Right lobe of liver (tissue), 6 donors: ENCODE measurements around the gene SERINC2. TPM values are rescaled to one million over a fixed set of nuclear protein-coding genes. Genes with fewer than 3 reads are reported as not detected.
A peak's percentile ranks its signal among the peaks of the same experiment; 100 is the strongest.
"Not testable (repeated sequence)": the region's sequence is repeated elsewhere in the genome, so short reads cannot be mapped to it uniquely, and the experiment has no call there.

Experiments
- ATAC-seq, 4 donors: fragments of 200-7000 bp; cut with Tn5 transposase; one replicate each; pipeline ENCODE4 v1.9.1; 2020; ENCODE audit warnings: mild to moderate bottlenecking in 4 of 4, moderate library complexity in 4 of 4
- DNase-seq, 3 donors: peaks; one replicate each; pipeline ENCODE4 v3.0.0-alpha.2; 2020
- H3K27ac ChIP-seq, 3 donors: fragments of 200-600 bp; one replicate each; pipeline ENCODE4 v1.8.0; 2022
- H3K27me3 ChIP-seq, 2 donors: fragments of 200-600 bp; one replicate each; pipeline ENCODE4 v1.8.0; 2022
- H3K36me3 ChIP-seq, 4 donors: fragments of 200-600 bp; sonication (generic) in 1 of 4; one replicate each; pipeline versions ENCODE4 v1.5.1 to v1.8.0; 2017 to 2022; ENCODE audit warnings: control low read depth in 1 of 4
- H3K4me1 ChIP-seq, 4 donors: fragments of 200-600 bp; sonication (generic) in 1 of 4; one replicate each; pipeline versions ENCODE4 v1.5.1 to v1.8.0; 2017 to 2022; ENCODE audit warnings: control low read depth in 1 of 4
- H3K4me3 ChIP-seq, 3 donors: fragments of 200-600 bp; one replicate each; pipeline ENCODE4 v1.8.0; 2022
- H3K9me3 ChIP-seq, 4 donors: fragments of 200-600 bp; sonication (generic) in 1 of 4; one replicate each; pipeline versions ENCODE4 v1.5.1 to v1.8.0; 2017 to 2022; ENCODE audit warnings: control low read depth in 1 of 4
- POLR2A ChIP-seq: fragments of 450-650 bp; IDR thresholded peaks from one replicate; pipeline ENCODE4 v1.6.1; 2017; ENCODE audit warnings: antibody characterized with exemption, mild to moderate bottlenecking
- WGBS: methylation state at CpG from one replicate; pipeline ENCODE4 v1.1.6; 2018; ENCODE audit warnings: low coverage, low lambda C conversion rate; ENCODE audit not compliant: insufficient coverage; ENCODE audit errors: missing lambda C conversion rate; 5-methylcytosine and 5-hydroxymethylcytosine counted together
- intact Hi-C, 2 donors: fragments of 100-400 bp; cut with DNase I; formaldehyde crosslinking; loops; one replicate each; pipeline versions ENCODE4 v1.11.2 to v1.14.1; 2022
- total RNA-seq, 6 experiments: library from RNA; depleted of rRNA in 2 of 6; stranded (reverse); fragments of >200 nt in 2 of 6; fragmentation: NEBNext Ultra II Directional in 3 of 6; extraction: Animal tissue kit (Norgen Biotek cat#: 25700) in 3 of 6; gene quantifications; one replicate each; pipeline versions ENCODE4 v1.1.0 to v1.2.4, GENCODE V29; 2016 to 2023
- TF ChIP-seq, protein P1 (sequence below), 4 donors: fragments of 200-600 bp in 3 of 4; fragments of 450-650 bp in 1 of 4; IDR thresholded peaks; one replicate each; pipeline versions ENCODE4 v1.5.1 to v1.8.0; 2016 to 2022; ENCODE audit warnings: antibody characterized with exemption in 4 of 4, mild to moderate bottlenecking in 2 of 4
- donor health status: DM: no; HTN: yes; CAD: no.
- donor health status: DM: no; HTN: no; CAD: no.
- donor health status: DM: no; HTN: no; CAD: no.
- donor health status: DM: no; HTN: yes; CAD: no.
- donor health status: DM: no; HTN: yes; CAD: no.

The SERINC2 gene
- total RNA-seq, 6 experiments from 2014 or later: 59.7 to 117 (median 86.9) TPM

DNA sequence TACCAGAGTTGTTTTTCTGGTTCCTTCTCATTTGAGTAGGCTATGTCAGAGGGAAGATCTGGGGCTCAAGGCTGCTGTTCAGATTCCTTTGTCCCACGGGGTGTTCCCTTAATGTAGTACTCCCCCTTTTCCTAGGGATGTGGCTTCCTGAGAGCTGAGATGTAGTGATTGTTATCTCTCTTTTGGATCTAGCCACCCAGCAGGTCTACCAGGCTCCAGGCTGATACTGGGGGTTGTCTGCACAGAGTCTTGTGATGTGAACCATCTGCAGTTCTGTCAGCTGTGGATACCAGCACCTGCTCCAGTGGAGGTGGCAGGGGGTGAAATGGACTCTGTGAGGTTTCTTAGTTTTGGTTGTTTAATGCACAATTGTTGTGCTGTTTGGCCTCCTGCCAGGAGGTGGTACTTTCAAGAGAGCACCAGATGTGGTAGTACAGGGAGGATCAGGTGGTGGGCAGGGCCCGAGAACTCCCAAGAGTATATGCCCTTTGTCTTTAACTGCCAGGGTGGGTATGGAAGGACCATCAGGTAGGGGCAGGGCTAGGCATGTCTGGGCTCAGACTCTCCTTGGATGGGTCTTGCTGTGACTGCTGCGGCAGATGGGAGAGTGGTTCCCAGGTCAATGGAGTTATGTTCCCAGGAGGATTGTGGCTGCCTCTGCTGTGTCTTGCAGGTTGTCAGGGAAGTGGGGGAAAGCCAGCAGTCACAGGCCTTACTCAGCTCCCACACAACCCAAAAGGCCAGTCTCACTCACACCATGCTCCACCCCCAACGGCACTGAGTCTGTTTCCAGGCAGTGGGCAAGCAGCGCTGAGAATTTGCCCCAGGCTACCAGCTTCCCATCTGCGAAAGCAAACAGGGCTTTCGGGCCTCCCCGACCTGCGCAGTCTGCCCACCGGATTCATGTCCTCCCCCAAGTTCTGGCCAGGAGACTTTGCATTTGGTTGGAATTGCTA, 64.2 kb downstream of the SERINC2 start:
- Histone ChIP-seq H3K36me3 (no peaks in the 10 kb centered on the region), H3K27ac (no peak overlapping the region), H3K4me1 (peaks cover 0 to 6% (median 0%) of the 10 kb centered on the region in 4 donors), H3K4me3 (no peak overlapping the region), H3K27me3 (no peaks in the 10 kb centered on the region), H3K9me3 (no peaks in the 10 kb centered on the region)
- intact Hi-C loops: no loop called here
- no peak for TF ChIP-seq POLR2A
- TF ChIP-seq, protein P1, sequence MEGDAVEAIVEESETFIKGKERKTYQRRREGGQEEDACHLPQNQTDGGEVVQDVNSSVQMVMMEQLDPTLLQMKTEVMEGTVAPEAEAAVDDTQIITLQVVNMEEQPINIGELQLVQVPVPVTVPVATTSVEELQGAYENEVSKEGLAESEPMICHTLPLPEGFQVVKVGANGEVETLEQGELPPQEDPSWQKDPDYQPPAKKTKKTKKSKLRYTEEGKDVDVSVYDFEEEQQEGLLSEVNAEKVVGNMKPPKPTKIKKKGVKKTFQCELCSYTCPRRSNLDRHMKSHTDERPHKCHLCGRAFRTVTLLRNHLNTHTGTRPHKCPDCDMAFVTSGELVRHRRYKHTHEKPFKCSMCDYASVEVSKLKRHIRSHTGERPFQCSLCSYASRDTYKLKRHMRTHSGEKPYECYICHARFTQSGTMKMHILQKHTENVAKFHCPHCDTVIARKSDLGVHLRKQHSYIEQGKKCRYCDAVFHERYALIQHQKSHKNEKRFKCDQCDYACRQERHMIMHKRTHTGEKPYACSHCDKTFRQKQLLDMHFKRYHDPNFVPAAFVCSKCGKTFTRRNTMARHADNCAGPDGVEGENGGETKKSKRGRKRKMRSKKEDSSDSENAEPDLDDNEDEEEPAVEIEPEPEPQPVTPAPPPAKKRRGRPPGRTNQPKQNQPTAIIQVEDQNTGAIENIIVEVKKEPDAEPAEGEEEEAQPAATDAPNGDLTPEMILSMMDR (IDR thresholded peaks at IDR 0.05): no peak
- DNase-seq: no peak
- ATAC-seq: no peak
- WGBS: 60% methylated on average over 2 of the region's 10 CpGs

DNA sequence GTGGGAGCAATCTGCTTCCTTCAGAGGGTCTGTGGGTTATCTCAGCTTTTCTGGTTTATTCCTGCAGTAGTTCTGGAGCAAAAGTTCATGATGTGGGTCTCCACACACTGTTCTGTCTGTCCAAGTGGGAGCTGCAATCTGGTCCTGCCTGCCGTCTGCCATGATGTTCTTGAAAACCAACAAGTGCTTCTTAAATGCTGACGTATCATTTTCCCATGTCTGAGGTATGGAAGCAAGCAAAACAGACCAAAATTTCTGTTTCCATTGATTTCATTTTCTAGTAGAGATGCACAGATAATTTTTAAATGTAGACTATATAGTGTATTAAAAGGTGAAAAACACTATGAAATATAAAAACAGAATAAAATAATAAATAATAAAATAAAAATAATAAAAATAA, 65.2 kb downstream of the SERINC2 start:
- no peaks in the 10 kb centered on the region for H3K27me3 ChIP-seq
- no peaks in the 10 kb centered on the region for H3K9me3 ChIP-seq
- no peak overlapping the region for H3K4me3 ChIP-seq
- TF ChIP-seq POLR2A: no peak
- TF ChIP-seq, protein P1 (IDR thresholded peaks at IDR 0.05): no peak
- no peaks in the 10 kb centered on the region for H3K4me1 ChIP-seq
- DNase-seq: no peak
- ATAC-seq: no peak
- H3K27ac ChIP-seq: no peak overlapping the region
- intact Hi-C loops: no loop called here
- WGBS: 78% methylated on average over 2 of the region's 2 CpGs
- H3K36me3 ChIP-seq: no peaks in the 10 kb centered on the region

DNA sequence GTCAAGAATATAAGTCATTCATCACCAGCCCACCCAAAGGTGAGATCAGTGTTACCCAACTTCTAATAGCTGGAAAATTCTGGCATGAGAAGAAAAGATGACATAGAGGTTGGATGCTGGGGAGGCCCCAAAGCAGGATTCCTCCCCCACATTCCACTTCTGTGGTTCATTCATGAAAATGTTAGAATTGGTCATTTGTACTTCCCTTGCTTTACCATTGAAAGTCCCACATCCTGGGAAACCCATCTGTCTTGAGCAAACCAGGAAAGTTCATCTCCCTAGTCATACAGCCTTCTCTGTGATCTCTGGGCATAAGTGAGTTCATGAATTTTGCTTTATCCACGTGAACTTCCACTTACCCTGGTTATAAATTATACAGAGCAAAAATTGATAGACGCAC, 66.8 kb downstream of the SERINC2 start:
- 83% methylated on average over 2 of the region's 2 CpGs for WGBS
- H3K9me3 ChIP-seq: no peaks in the 10 kb centered on the region
- H3K4me3 ChIP-seq: no peak overlapping the region
- ATAC-seq: no peak
- no peaks in the 10 kb centered on the region for H3K36me3 ChIP-seq
- no peak overlapping the region for H3K27ac ChIP-seq
- TF ChIP-seq, protein P1 (IDR thresholded peaks at IDR 0.05): no peak
- TF ChIP-seq POLR2A: no peak
- intact Hi-C loops: no loop called here
- H3K27me3 ChIP-seq: no peaks in the 10 kb centered on the region
- DNase-seq: no peak
- H3K4me1 ChIP-seq: no peaks in the 10 kb centered on the region

DNA sequence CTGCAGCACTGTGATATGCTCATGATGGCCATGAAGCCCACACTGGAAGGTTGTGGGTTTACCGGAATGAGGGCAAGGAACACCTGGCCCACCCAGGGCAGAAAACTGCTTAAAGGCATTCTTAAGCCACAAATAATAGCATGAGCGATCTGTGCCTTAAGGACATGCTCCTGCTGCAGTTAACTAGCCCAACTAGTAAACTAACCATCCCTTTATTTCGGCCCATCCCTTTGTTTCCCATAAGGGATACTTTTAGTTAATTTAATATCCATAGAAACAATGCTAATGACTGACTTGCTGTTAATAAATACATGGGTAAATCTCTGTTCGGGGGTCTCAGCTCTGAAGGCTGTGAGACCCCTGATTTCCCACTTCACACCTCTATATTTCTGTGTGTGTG, 67.4 kb downstream of the SERINC2 start:
- intact Hi-C loops, H3K27ac ChIP-seq, H3K36me3 ChIP-seq, ATAC-seq, H3K4me3 ChIP-seq, DNase-seq, H3K9me3 ChIP-seq, H3K27me3 ChIP-seq, H3K4me1 ChIP-seq: not testable (repeated sequence)
- WGBS: 47% methylated on average over 3 of the region's 4 CpGs

DNA sequence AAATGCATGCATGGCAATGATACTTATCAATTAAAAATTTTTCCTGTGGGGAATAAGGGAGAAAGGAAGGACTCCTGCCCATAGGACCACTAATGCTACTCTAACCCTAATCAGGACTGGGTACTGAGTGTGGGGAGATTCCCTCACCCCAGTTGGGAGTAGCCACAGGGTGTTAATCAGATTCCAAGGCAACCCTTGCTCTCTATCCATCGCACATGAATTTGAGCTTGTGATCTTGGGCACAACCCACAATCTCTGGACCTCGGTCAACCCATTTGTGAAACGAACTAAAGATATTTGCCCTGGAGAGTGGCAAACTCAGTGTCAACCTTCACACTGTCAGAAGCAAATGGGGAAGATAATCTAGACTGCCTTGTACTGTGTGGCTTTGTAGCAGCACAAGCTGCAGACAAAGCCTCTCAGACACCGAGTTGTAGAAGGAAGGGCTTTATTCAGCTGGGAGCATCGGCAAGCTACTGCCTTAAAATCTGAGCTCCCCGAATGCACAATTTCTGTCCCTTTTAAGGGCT, 69.5 kb downstream of the SERINC2 start:
- WGBS: 43% methylated on average over 4 of the region's 6 CpGs
- DNase-seq: no peak
- TF ChIP-seq, protein P1 (IDR thresholded peaks at IDR 0.05): no peak
- TF ChIP-seq POLR2A: no peak
- peak overlapping the region in 2 of 3 donors; percentile 5 to 40 for H3K27ac ChIP-seq
- H3K36me3 ChIP-seq: no peaks in the 10 kb centered on the region
- H3K4me3 ChIP-seq: no peak overlapping the region
- H3K4me1 ChIP-seq: no peaks in the 10 kb centered on the region
- intact Hi-C loops: no loop called here
- peak; percentile 18 to 46 (median 28) for ATAC-seq
- no peaks in the 10 kb centered on the region for H3K9me3 ChIP-seq
- no peaks in the 10 kb centered on the region for H3K27me3 ChIP-seq
